HL-60 (cell line): ENCODE measurements around the gene IFRD1.

Source experiments
- DNase-seq, 2 experiments: peaks; one replicate each; pipeline ENCODE4 v3.0.0-alpha.2; 2010 to 2020; ENCODE audit warnings: low read depth in 1 of 2, low spot score in 1 of 2
- H3K27ac ChIP-seq: fragments of 250-450 bp; sonication (Bioruptor Pico); replicated peaks from 2 replicates; pipeline ENCODE4 v1.5.1; 2020; ENCODE audit warnings: mild to moderate bottlenecking, moderate library complexity
- H3K27me3 ChIP-seq: fragments of 250-450 bp; sonication (Bioruptor Pico); 2 replicates; pipeline ENCODE4 v1.5.1; 2021; ENCODE audit warnings: mild to moderate bottlenecking, moderate library complexity; ENCODE audit not compliant: insufficient read depth, poor library complexity, severe bottlenecking
- H3K4me3 ChIP-seq: replicated peaks from 2 replicates; pipeline ENCODE4 v1.5.1; 2011; ENCODE audit warnings: mild to moderate bottlenecking, control low read depth, low read length; ENCODE audit not compliant: insufficient read depth
- GABPA ChIP-seq: IDR thresholded peaks from 2 replicates; pipeline ENCODE4 v1.6.1; 2012; ENCODE audit warnings: low read depth
- POLR2AphosphoS5 ChIP-seq: IDR thresholded peaks from 2 replicates; pipeline ENCODE4 v1.6.1; 2012; ENCODE audit warnings: low read depth
- SPI1 ChIP-seq: IDR thresholded peaks from 2 replicates; pipeline ENCODE4 v1.6.1; 2012; ENCODE audit warnings: low read depth, mild to moderate bottlenecking, borderline replicate concordance
- TF ChIP-seq, protein P1 (sequence below): IDR thresholded peaks from 2 replicates; pipeline ENCODE4 v1.6.1; 2012; ENCODE audit warnings: low read depth; ENCODE audit not compliant: insufficient replicate concordance
- TF ChIP-seq, protein P2 (sequence below): IDR thresholded peaks from one replicate; pipeline ENCODE4 v1.5.1; 2011; ENCODE audit warnings: low read length, control low read depth, inconsistent platforms; ENCODE audit not compliant: insufficient read depth

Gene IFRD1

DNA sequence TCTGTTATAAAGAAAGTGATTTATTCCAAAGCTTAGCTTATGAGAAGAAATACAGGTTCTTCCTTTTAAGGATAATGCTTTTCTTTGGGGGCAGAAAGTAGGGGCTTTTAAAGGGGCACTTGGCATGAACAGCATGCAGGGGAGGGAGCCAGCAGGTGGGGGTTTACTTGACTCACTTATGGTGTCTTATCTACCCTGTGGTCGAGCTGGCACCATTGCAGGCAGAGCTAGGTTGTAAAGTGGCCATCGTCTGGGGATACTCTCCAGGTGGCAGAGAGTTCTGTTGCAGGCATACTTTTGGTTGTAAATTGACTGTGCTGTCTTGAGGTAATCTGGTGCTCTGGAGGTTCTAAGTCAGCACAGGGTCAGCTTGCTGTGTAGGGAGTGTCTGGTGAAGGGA is 26.3 kb upstream of the IFRD1 start:
- Histone ChIP-seq H3K27me3 (no peaks in the 10 kb centered on the region), H3K4me3 (no peak overlapping the region), H3K27ac (no peak overlapping the region; the same call in 1 of the 2 replicates)
- no peak for DNase-seq
- TF ChIP-seq, protein P1, sequence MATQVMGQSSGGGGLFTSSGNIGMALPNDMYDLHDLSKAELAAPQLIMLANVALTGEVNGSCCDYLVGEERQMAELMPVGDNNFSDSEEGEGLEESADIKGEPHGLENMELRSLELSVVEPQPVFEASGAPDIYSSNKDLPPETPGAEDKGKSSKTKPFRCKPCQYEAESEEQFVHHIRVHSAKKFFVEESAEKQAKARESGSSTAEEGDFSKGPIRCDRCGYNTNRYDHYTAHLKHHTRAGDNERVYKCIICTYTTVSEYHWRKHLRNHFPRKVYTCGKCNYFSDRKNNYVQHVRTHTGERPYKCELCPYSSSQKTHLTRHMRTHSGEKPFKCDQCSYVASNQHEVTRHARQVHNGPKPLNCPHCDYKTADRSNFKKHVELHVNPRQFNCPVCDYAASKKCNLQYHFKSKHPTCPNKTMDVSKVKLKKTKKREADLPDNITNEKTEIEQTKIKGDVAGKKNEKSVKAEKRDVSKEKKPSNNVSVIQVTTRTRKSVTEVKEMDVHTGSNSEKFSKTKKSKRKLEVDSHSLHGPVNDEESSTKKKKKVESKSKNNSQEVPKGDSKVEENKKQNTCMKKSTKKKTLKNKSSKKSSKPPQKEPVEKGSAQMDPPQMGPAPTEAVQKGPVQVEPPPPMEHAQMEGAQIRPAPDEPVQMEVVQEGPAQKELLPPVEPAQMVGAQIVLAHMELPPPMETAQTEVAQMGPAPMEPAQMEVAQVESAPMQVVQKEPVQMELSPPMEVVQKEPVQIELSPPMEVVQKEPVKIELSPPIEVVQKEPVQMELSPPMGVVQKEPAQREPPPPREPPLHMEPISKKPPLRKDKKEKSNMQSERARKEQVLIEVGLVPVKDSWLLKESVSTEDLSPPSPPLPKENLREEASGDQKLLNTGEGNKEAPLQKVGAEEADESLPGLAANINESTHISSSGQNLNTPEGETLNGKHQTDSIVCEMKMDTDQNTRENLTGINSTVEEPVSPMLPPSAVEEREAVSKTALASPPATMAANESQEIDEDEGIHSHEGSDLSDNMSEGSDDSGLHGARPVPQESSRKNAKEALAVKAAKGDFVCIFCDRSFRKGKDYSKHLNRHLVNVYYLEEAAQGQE = no peak
- TF ChIP-seq, protein P2, sequence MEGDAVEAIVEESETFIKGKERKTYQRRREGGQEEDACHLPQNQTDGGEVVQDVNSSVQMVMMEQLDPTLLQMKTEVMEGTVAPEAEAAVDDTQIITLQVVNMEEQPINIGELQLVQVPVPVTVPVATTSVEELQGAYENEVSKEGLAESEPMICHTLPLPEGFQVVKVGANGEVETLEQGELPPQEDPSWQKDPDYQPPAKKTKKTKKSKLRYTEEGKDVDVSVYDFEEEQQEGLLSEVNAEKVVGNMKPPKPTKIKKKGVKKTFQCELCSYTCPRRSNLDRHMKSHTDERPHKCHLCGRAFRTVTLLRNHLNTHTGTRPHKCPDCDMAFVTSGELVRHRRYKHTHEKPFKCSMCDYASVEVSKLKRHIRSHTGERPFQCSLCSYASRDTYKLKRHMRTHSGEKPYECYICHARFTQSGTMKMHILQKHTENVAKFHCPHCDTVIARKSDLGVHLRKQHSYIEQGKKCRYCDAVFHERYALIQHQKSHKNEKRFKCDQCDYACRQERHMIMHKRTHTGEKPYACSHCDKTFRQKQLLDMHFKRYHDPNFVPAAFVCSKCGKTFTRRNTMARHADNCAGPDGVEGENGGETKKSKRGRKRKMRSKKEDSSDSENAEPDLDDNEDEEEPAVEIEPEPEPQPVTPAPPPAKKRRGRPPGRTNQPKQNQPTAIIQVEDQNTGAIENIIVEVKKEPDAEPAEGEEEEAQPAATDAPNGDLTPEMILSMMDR = no peak
- no peak for TF ChIP-seq GABPA
- no peak for TF ChIP-seq SPI1
- TF ChIP-seq POLR2AphosphoS5 = no peak

DNA sequence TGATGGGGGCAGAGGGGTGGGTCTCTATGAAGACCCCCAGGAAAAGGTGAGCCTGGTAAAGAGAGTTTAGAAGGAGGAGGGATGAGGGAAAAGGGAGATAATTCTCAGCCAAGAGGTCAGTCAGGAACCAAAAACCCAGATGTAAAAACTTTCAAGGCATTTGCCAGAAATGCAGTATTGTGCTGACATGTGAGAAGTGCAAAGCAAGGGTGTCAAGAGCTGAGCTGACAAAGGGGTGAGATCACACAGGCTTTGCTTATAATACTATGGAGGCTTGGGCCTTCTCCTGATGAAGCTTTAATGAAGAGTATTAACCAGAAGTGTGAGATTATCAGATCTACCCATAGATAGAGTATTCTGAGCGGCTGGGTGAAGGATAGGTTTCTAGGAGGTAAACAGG is 22.3 kb upstream of the IFRD1 start:
- no peaks in the 10 kb centered on the region for H3K27me3 ChIP-seq
- no peak for TF ChIP-seq SPI1
- TF ChIP-seq POLR2AphosphoS5 = no peak
- TF ChIP-seq GABPA = no peak
- TF ChIP-seq, protein P2 = no peak
- TF ChIP-seq, protein P1 = no peak
- no peak for DNase-seq
- H3K4me3 ChIP-seq = no peak overlapping the region
- H3K27ac ChIP-seq = no peak overlapping the region

DNA sequence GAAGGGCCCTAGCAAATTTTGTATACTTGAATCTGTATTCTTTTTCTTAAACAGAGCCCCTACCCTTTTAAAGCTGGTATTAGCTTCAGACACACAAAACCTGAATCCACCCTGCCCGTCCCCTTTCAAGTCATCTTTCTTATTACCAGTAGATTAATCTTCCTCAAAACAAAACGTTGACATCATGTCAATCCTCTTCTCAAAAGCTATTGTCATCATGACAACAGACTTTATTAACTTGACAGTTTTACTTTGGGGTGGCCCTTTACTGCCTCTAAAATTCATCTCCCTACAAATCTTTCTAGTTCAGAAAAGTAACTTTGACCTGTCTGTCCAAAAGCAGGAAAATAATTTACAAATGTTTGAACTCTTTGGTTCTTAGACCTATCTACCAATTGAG is 21.5 kb upstream of the IFRD1 start:
- no peaks in the 10 kb centered on the region for H3K27me3 ChIP-seq
- no peak for DNase-seq
- H3K4me3 ChIP-seq = no peak overlapping the region
- TF ChIP-seq SPI1 (no peak), POLR2AphosphoS5 (no peak), GABPA (no peak)
- TF ChIP-seq, protein P1 = no peak
- TF ChIP-seq, protein P2 = no peak
- no peak overlapping the region for H3K27ac ChIP-seq
